GM21529 (cell line): ENCODE results near the gene MDM2.

Experiments used
- ATAC-seq: cut with Tn5 transposase; IDR thresholded peaks from one replicate; pipeline ENCODE4 v1.9.1; 2021; ENCODE audit not compliant: unreplicated experiment

Gene MDM2

GRCh38 chr12:68896881-68897540 lies 89.0 kb downstream of the MDM2 start:
- peak; percentile 76 for ATAC-seq

- no peak for ATAC-seq
Measured at GRCh38 chr12:68899251-68899771, 91.3 kb downstream of the MDM2 start.

- no peak for ATAC-seq
Measured at GRCh38 chr12:68900241-68900640, 92.3 kb downstream of the MDM2 start.
